Coronary artery (tissue), 2 donors: ENCODE data around the gene TRPT1.

Experiments
- DNase-seq: peaks from one replicate; pipeline ENCODE4 v3.0.0-alpha.2; 2017; ENCODE audit warnings: low spot score
- H3K27ac ChIP-seq, 2 donors: fragments of 200-600 bp; sonication (generic); one replicate each; pipeline ENCODE4 v1.5.1; 2016 to 2019
- H3K4me3 ChIP-seq: fragments of 200-600 bp; sonication (generic); 2 replicates; pipeline ENCODE4 v1.5.1; 2016; ENCODE audit warnings: mild to moderate bottlenecking, moderate library complexity
- TF ChIP-seq, protein P1 (sequence below): fragments of 200-600 bp; sonication (generic); IDR thresholded peaks from one replicate; pipeline ENCODE4 v1.5.1; 2019; ENCODE audit warnings: antibody characterized with exemption

Gene TRPT1

DNA sequence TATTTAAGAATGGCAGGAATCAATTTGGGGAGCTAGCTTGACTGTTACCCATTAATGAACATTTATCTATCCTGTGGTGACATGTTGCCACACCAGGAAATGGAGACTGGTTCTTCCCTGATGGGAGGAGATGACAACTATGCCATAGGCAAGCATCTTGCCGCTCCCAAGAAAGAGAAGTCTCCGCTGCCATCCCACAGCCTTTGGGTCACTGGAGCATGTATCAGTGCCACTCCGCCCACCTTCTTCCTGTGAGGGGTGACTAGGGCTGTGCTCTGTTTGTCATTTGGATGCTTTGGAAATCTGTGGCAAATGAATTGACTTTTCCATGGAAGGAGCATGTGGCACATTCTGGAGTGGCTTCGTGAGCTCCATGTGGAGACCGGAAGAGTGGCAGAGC is 33.6 kb downstream of the TRPT1 start:
- Histone ChIP-seq H3K4me3 (no peak overlapping the region), H3K27ac (no peak overlapping the region)
- TF ChIP-seq, protein P1, sequence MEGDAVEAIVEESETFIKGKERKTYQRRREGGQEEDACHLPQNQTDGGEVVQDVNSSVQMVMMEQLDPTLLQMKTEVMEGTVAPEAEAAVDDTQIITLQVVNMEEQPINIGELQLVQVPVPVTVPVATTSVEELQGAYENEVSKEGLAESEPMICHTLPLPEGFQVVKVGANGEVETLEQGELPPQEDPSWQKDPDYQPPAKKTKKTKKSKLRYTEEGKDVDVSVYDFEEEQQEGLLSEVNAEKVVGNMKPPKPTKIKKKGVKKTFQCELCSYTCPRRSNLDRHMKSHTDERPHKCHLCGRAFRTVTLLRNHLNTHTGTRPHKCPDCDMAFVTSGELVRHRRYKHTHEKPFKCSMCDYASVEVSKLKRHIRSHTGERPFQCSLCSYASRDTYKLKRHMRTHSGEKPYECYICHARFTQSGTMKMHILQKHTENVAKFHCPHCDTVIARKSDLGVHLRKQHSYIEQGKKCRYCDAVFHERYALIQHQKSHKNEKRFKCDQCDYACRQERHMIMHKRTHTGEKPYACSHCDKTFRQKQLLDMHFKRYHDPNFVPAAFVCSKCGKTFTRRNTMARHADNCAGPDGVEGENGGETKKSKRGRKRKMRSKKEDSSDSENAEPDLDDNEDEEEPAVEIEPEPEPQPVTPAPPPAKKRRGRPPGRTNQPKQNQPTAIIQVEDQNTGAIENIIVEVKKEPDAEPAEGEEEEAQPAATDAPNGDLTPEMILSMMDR: no peak
- DNase-seq: no peak

DNA sequence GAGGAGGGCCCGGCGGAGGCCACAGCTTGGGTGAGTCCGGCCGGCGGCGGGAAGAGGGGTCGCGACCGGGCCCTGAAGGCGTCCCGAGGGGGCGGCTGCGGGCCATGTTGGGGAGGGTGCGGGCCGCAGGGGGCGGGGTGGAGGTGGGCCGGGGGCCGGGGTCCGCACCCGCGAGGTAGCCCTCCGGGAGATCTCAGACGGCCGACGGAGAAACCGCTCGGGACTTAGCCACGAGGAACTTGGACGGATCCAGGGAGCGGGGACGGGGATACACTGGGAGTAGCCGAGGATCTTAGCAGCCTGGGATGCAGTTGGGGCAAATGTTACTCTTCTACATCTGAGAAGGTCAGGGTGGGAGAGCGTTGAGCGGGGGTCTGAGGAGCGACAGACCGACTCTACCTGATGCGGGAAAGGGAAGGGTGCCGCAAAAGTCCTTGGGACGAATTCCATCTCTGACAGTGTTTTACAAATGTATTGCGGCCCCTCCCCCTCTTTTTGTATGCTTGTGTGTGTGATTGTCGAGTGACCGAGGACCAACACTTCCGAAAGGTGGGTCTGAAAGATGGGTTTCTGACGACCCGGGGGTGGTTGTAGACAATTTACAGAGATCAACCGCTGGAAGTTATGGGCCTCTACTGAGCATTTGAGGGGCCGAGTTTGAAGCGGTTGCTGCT is 39.4 kb downstream of the TRPT1 start:
- Histone ChIP-seq H3K4me3 (no peak overlapping the region), H3K27ac (peak overlapping the region; percentile 79 to 90)
- TF ChIP-seq, protein P1: no peak
- DNase-seq: no peak

DNA sequence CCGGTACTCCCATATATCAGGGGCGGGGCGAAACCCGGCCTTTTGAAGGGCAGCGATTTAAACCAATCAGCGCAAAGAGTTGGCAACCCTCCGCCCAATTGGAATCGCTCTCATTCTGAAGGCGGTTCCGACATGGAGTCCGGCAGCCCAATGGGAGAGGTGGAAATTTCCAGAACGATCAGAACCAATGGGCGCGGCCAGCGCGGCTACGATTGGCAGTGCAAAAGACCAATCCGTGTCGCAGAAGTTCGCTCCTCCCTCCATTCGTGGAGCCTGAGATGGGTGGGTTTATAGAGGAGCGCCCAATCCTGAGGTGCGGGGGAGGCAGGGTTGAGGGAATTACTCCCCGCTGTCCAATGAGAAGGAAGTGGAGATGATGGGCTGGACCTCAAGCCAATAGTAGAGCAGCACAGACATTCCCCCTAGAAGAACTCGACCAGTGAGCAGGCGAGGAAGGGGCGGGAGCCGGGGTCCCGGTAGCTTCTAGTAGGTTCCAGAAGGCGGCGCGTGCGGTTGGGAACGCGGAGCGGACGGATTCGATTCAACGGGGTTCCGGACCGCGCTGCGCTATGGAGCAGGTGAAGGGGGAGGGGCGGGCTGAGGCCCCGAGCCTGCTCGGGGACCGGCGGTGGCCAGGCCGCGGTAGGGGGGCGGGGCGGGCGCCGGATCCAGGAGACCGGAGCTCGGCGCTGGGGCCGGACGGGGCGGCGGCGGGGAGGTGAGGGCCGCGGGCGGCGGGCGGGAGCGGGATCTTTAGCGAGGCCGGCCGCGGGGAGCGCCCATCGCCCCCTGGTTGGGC is 40.1 kb downstream of the TRPT1 start, which contains the start of gene STIP1:
TSS of gene STIP1 (plus strand) at position 479 of the 799 bp plus-strand sequence. CDS start at position 570, 91 bp downstream.
- Histone ChIP-seq H3K4me3 (peak within 1 kb of the TSS; percentile 80), H3K27ac (peak within 1 kb of the TSS; percentile 79 to 96)
- DNase-seq: peak; percentile 100
- TF ChIP-seq, protein P1: no peak

DNA sequence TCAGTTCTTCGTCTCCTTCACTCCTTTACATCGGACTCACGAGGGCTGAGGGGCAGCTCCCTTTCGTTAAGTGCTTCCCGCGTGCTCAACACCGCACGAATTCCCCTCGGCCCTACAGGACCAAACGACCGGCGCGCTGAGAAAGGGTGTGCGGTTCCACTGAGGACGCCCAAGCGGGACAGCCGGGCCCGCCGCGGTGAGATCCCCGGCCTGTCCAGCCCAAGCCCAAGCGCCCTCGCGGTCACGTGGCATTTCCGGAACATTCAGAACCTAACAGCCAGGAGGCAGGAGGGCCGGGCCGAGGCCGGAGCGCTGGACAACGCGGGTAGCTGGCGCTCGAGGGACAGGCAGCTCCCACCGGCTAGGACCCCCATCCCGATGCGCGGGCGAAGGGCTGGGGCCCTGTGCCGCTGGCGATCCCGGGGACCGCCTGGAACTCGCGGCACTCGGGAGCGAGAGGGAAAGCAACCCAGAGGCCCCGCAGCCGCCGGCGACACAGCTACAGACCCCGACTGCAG is 40.8 kb downstream of the TRPT1 start:
- DNase-seq: peak; percentile 97
- TF ChIP-seq, protein P1: no peak
- Histone ChIP-seq H3K4me3 (peak overlapping the region; percentile 80), H3K27ac (peak overlapping the region; percentile 64 to 96)

DNA sequence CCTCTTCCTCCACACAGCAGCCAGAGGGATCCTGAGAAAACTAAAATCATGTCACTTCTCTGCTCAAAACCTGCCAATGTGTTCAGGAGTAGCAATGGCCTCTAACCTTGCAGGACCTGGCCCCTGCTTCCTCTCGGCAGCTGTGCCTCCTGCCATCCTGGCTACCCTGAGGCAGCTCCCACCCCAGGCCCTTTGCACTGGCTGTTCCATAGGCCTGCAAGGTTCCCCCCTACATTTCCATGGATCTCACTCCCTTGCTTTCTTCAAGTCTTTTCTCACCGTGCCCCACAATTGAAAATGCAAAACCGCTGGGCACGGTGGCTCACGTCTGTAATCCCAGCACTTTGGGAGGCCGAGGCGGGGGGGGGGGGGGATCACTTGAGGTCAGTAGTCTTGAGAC is 42.1 kb downstream of the TRPT1 start:
- Histone ChIP-seq H3K27ac (peak overlapping the region in 1 of 2 donors; percentile 38), H3K4me3 (no peak overlapping the region)
- TF ChIP-seq, protein P1: no peak
- no peak for DNase-seq

DNA sequence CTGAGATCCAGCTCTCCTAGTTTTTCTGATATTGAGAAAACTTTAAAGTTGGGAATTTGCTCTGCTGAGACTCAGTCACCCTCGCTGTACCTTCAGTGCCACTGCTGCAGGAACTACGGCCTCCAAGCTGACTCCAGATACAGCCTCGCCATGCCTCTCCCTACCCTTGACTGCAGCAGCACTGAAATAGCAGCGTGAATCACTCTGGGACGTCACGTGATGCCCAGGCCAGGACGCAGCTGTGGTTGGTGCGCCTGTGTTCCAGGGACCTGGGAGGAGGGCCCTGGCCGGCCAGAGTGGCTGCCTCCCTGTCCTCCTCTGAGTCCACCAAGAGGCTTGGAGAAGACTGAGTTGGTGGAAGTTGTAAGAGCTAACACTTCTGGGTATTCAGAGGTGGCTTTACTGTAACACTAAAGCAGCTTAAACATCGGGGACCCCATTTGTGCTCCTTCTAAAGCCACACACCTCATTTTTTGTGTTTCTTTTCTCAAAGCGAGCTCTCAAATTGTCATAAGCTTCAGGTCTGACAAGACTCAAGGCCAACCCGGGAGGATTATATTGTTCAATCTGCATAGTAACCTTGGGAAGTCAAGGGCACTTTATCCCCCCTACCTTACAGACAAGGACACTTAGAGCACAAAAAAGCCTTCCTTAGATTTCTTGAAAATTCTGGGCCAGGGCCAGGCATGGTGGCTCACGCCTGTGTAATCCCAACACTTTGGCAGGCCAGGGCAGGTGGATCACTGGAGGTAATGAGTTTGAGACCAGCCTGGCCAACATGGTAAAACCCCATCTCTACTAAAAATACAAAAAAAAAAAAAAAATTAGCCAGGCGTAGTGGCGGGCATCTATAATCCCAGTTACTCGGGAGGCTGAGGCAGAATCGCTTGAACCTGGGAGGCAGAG is 44.2 kb downstream of the TRPT1 start:
- Histone ChIP-seq H3K4me3 (peak overlapping the region; percentile 10), H3K27ac (peak overlapping the region; percentile 77 to 85)
- peak; percentile 97 for DNase-seq
- TF ChIP-seq, protein P1: no peak
